GM12891 (cell line): Measurements from ENCODE around the gene RNF169. TPM values are rescaled to one million over a fixed set of nuclear protein-coding genes. Genes with fewer than 3 reads are reported as not detected.

Source experiments
- DNase-seq: peaks from one replicate; pipeline ENCODE4 v3.0.0; 2011; ENCODE audit warnings: low spot score; ENCODE audit not compliant: insufficient read length
- FAIRE-seq: peaks from 2 replicates; lab custom pipeline; 2011; peaks lifted over from hg19 to GRCh38; lab: Jason Lieb, UNC
- PAX5 ChIP-seq: IDR thresholded peaks from 2 replicates; pipeline ENCODE4 v1.6.1; 2011; ENCODE audit warnings: low read length, moderate library complexity, mild to moderate bottlenecking; ENCODE audit not compliant: insufficient read depth, severe bottlenecking
- POLR2A ChIP-seq: IDR thresholded peaks from 2 replicates; pipeline ENCODE4 v1.6.1; 2011; ENCODE audit warnings: low read depth, low read length, control low read depth
- POLR2AphosphoS5 ChIP-seq: IDR thresholded peaks from 2 replicates; pipeline ENCODE4 v1.6.1; 2011; ENCODE audit warnings: low read depth, low read length, control low read depth
- POU2F2 ChIP-seq: IDR thresholded peaks from 2 replicates; pipeline ENCODE4 v1.6.1; 2011; ENCODE audit warnings: low read depth, mild to moderate bottlenecking, control low read depth, low read length, moderate library complexity
- SPI1 ChIP-seq: IDR thresholded peaks from 2 replicates; pipeline ENCODE4 v1.6.1; 2011; ENCODE audit warnings: low read depth, low read length, control low read depth
- TAF1 ChIP-seq: IDR thresholded peaks from 2 replicates; pipeline ENCODE4 v1.6.1; 2011; ENCODE audit warnings: low read depth, low read length, control low read depth
- polyA plus RNA-seq: library from polyadenylated mRNA; unstranded; fragments of >200 nt; gene quantifications from one replicate; pipeline ENCODE4 v1.2.1, GENCODE V29; 2012; ENCODE audit warnings: low read depth, missing spikeins, inconsistent platforms; ENCODE audit not compliant: missing spikeins

The RNF169 gene
- polyA plus RNA-seq = 3.2 TPM

GRCh38 chr11:74748211-74749126 is at the start of gene RNF169:
Gene RNF169, plus strand, starts transcription at chr11:74748849. Its CDS starts 32 bp downstream, at chr11:74748881.
- FAIRE-seq = peak; percentile 86
- peak; percentile 100 for TF ChIP-seq POU2F2
- TF ChIP-seq PAX5 = no peak
- peak; percentile 61; the same call in 1 of the 2 replicates for TF ChIP-seq POLR2AphosphoS5
- peak; percentile 82 for TF ChIP-seq TAF1
- TF ChIP-seq SPI1 = no peak
- peak; percentile 75 for TF ChIP-seq POLR2A
- DNase-seq = peak; percentile 95

- no peak for FAIRE-seq
- TF ChIP-seq TAF1 (no peak), POLR2A (no peak), SPI1 (no peak), PAX5 (no peak), POU2F2 (no peak), POLR2AphosphoS5 (no peak)
- no peak for DNase-seq
Observed at GRCh38 chr11:74699615-74700396, 48.8 kb upstream of the RNF169 start.

- FAIRE-seq = no peak
- TF ChIP-seq SPI1 = no peak
- no peak for TF ChIP-seq PAX5
- no peak for TF ChIP-seq TAF1
- no peak for DNase-seq
Observed at GRCh38 chr11:74701351-74701750, 47.3 kb upstream of the RNF169 start.

GRCh38 chr11:74702383-74703007 is 46.2 kb upstream of the RNF169 start:
- FAIRE-seq (peak; percentile 70), DNase-seq (peak; percentile 66)
- TF ChIP-seq SPI1 (no peak), POLR2AphosphoS5 (no peak), POU2F2 (no peak), TAF1 (no peak)

- no peak for FAIRE-seq
- TF ChIP-seq PAX5 (no peak), POLR2A (no peak), TAF1 (no peak), POLR2AphosphoS5 (no peak), POU2F2 (no peak), SPI1 (no peak)
- DNase-seq = no peak
Observed at GRCh38 chr11:74703211-74703610, 45.4 kb upstream of the RNF169 start.

GRCh38 chr11:74707182-74707581 is 41.5 kb upstream of the RNF169 start:
- FAIRE-seq (no peak), DNase-seq (no peak)
- no peak for TF ChIP-seq POLR2A
- TF ChIP-seq TAF1 = no peak
- no peak for TF ChIP-seq PAX5
- TF ChIP-seq POLR2AphosphoS5 = no peak
- TF ChIP-seq SPI1 = no peak
- TF ChIP-seq POU2F2 = no peak

- DNase-seq (no peak), FAIRE-seq (no peak)
- no peak for TF ChIP-seq SPI1
- no peak for TF ChIP-seq TAF1
Observed at GRCh38 chr11:74707602-74708510, 40.8 kb upstream of the RNF169 start.

- TF ChIP-seq SPI1 = no peak
- no peak for TF ChIP-seq POU2F2
- TF ChIP-seq POLR2AphosphoS5 = no peak
- no peak for TF ChIP-seq PAX5
- TF ChIP-seq TAF1 = no peak
- no peak for TF ChIP-seq POLR2A
- DNase-seq = no peak
- no peak for FAIRE-seq
Observed at GRCh38 chr11:74709175-74709574, 39.5 kb upstream of the RNF169 start.

GRCh38 chr11:74710281-74710938 is 38.2 kb upstream of the RNF169 start:
- TF ChIP-seq POLR2AphosphoS5 (no peak), SPI1 (no peak)
- DNase-seq (no peak), FAIRE-seq (no peak)
